ENCODE measurements around the gene TFG. TPM values are rescaled to one million over a fixed set of nuclear protein-coding genes. Genes with fewer than 3 reads are reported as not detected.

The TFG gene
- total RNA-seq, 1 donor from 2014 or later, result 93.0 TPM

DNA sequence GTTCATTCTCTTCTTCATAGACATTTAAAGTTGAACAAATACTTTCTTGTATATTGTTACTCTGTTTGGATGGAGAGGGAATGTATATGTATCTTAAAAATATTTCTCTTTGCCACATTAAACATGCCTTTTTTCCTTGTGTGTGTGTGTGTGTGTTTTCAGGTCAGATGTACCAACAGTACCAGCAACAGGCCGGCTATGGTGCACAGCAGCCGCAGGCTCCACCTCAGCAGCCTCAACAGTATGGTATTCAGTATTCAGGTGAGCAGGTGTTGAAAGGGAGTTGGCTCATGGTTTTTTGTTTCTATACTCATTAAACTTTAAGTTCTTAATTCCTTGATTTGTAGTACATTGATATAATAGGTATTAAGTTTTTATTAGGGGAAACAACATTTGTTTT is 35.4 kb downstream of the TFG start:
- DNase-seq (ENCODE audit: low spot score), result no peak
- intact Hi-C loops (cut with DNase I), result no loop called here

DNA sequence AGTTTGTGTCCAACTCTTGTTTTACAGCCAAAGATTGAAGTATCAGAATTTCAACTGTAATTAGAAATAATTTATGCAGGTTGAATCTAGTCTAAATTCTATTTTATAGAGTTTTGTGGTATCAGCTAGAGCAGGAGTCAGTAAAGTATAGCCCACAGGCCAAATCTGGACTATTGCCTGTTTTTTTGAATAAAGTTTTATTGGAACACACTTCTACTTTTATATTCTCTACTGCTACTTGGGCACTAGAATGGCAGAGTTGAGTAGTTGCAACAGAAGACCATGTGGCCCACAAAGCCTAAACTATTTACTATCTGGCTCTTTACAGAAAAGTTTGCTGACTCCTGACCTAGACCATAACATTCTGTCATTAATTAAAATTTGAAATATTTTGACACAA is 36.3 kb downstream of the TFG start:
- intact Hi-C loops (cut with DNase I), result no loop called here

DNA sequence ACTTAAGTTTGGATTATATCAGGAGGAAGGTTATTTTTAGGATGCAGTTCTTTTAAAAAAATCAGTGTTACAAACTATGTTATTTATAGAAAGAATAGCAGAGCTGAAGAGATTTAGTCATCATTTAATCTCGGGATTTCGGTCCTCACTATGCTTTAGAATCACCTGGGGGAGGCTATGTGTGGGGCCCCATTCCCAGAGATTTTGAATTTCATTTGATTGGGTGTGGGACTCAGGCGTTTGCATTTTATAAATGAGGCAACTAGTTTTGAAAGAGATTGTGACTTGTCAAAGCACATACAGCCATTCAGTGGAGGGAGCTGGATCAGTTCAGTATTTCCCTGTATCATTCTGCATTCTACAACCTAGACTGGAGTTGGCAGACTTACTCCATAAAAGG is 36.8 kb downstream of the TFG start:
- no peak for DNase-seq (ENCODE audit: low spot score)
- intact Hi-C loops (cut with DNase I), result no loop called here

More for the DNA sequence above, 36.3 kb downstream of the TFG start:
- no peak for DNase-seq (ENCODE audit: low spot score)

DNA sequence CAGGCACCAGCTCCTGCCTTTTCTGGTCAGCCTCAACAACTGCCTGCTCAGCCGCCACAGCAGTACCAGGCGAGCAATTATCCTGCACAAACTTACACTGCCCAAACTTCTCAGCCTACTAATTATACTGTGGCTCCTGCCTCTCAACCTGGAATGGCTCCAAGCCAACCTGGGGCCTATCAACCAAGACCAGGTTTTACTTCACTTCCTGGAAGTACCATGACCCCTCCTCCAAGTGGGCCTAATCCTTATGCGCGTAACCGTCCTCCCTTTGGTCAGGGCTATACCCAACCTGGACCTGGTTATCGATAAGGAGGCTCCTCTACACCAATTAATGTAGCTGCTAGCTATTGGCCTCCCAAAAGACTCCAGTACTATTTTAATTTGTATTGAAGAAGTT is 38.9 kb downstream of the TFG start:
- no peak for DNase-seq (ENCODE audit: low spot score)
- intact Hi-C loops (cut with DNase I), result no loop called here

DNA sequence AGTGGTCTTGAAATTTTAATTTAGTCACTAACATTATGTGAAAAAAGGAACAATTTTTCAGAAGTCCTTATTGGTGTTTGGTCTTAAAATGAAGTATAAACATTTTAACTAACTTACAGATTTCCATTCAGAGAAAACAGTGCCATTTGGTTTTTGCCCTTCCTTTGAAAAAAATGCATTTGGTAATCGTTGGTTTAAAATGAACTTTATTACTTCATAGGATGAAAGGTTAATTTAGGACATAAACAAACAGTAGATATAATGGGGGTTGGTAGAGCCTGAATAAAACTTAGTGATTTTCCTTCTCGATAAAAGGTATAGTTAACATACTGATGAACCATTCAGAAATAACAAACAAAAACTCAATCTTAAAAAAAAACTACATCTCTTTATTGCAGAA is 39.7 kb downstream of the TFG start:
- intact Hi-C loops (cut with DNase I), result no loop called here
- DNase-seq (ENCODE audit: low spot score), result no peak

DNA sequence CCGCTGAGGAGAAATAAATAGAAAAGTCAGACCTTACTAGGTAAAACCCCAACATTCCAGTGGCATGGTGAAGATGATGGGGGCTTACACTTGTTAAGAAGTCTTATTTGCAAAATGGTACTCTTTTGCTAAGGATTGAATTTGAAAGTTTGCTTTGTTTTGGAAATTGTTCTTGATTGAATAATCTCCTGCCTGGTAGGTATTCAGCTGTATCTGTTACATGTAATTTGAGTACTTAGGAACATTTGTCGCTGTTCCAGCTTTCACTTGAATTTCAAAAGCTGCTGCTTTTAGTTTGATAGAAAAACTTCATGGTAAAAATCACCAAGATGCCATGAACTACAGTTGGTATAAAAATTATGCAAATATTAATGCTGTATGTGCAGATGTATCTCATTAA is 44.6 kb downstream of the TFG start:
- intact Hi-C loops (cut with DNase I), result no loop called here
- DNase-seq (ENCODE audit: low spot score), result no peak

DNA sequence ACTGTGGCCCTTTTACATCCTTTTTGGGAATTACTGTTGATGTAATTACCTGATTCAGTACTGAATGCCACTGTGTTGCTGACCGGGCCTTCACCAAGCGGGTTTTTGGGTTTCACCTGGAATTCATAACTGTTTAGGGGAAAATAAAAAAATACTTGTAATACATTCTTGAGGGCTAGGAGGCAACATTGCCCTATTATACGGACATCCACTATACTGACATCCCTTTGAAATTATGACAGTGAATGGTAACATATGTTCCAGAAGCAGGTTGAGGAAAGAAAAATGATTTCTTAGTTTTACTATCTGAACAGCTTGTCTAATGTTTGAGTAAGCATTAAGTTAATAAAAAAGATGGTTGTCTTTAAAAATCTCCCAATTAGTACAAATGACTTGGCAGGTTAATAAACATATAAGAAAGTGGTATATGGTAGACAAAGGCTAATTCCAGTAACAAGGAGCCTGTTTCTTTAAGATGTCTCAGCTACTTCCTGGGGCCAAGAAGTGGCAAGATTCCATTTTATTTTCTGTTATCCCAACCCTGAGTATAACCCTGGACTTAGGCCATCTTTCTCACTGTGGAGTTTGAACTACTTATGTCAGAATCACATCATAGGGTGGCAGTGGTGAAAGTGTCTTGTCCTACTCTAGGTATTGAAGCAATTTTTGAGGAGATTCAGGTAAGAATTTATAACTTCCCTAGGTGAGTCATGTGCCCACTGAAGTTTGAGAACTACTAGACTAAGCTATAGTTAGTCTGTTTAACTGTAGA is 45.5 kb downstream of the TFG start:
- intact Hi-C loops (cut with DNase I), result no loop called here

DNA sequence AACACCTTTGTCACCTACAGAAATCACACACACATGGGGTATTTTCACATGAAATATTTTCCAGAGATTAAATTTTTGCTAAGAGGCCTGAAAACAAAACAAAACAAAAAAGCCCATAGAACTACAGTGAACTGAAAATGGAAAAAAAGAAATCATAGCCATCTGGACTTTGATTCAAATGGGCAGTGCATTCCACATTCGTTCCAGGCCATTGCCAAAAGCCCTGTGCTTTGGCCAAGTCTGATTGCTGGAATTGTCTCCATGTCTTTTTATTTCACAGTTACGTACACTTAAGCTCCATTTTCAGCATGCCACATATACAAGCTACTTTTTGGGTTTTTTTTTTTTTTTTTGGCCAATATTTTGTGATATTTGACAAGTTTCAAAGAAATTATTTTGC is 47.1 kb downstream of the TFG start:
- no peak for DNase-seq (ENCODE audit: low spot score)
- intact Hi-C loops (cut with DNase I), result no loop called here

More for the DNA sequence above, 45.5 kb downstream of the TFG start:
- no peak for DNase-seq (ENCODE audit: low spot score)

DNA sequence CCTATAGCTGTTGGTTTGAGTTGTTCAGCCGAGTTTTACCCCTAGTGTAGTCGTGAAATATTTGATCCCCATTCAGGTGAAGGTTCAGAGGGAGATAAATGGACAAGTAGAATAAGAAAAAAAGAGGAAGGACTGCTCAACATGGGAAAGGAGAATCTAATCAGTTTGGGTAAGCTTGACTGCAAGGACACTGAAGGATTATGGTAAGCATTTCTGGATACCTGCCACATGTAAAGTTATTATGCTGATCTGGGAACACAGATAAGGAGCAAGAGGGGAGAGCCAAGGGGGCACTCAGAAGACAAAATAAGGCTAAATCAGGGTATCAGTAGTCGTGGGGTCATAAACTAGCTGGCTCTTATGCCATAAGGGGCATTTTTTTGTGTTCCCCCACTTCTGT is 49.9 kb downstream of the TFG start:
- no peak for DNase-seq (ENCODE audit: low spot score)
- intact Hi-C loops (cut with DNase I), result no loop called here

DNA sequence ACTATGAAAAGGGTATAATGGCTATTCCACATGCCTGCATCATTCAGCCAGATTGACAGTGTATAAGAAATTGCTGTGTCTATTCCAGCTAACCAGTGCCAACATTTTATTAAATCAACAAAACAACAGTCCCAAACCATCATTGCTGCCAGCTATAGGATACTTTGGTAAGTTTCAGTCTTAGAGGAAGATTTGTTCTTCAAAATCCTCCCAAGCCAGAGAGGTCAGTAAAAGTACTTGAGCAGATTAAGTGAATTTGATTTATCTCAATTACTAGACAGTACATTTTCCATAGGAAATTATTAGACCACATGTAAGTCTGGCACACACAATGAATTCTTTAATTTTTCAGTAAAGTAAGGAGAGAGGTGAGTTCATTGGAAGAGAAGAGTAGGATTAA is 50.7 kb downstream of the TFG start:
- intact Hi-C loops (cut with DNase I), result no loop called here
- DNase-seq (ENCODE audit: low spot score), result no peak

DNA sequence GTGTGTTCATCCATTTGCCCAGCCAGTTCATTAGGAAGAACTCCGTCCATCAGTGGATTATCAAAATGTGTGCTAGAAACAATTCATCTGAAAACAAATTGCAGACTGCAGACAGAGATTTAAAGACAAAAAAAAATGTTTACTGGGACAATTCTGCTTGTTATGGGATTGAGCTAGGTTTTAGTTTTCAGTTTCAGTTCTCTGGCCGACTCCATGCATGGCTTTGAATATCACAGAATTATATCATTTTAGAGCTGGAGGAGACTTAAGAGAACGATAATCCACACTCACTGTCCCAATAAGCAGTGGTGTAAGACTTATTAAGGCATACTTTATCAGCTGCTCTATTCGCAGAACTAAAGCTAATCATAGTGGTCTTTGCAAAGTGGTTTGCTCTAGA is 51.1 kb downstream of the TFG start:
- DNase-seq (ENCODE audit: low spot score), result no peak
- intact Hi-C loops (cut with DNase I), result no loop called here

DNA sequence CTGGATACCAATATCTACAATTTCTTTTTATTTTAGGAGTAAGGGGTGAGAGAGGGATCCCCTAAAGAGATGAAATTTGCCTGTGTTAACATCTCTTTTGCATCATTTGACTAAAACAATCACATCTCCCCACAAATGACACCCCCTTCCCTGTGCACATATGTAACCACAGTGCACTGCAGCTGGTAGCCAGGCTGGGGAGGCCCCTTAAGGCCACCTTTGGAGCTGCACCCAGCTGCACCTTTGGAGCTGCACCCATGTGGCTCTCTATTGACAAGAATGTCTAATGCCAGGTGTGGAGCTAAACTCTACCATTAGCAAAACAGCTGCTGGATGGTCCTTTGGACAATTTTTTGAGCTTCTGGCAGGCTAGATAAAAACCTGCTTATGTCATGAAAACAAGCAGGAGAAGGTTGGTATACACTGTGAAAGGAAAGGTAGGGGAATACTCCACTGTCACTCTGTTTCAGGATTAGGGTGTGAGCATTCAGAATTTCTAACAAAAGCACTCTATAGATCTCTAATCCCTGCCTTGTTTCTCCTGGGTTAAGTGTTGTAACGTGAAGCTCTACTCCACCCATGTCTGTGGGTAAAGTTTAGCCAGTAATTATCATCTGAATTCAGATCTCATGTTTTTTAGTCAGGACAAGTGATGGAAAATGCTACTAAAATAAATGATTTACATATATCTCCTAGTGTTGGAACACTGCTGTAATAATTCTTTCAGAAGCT is 52.1 kb downstream of the TFG start:
- intact Hi-C loops (cut with DNase I), result no loop called here
- DNase-seq (ENCODE audit: low spot score), result no peak

DNA sequence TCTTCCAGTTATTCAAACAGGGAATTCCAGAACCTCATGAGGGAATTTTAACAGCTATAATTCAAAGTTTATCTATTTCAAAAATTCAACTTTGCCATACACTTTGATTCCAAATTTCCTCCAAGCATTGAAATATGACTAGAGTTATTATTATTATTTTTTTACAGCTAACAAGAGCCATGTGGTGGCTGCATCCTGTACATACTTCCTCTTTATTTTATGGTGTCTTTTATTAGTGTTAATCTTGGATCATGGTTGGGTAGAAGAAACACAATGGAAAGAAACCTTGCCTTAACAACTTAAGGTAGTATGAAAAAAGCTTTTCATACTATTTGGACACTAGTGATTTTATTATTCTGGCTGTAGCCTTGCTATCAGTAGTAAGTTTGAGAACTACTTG is 52.7 kb downstream of the TFG start:
- no peak for DNase-seq (ENCODE audit: low spot score)
- intact Hi-C loops (cut with DNase I), result no loop called here

DNA sequence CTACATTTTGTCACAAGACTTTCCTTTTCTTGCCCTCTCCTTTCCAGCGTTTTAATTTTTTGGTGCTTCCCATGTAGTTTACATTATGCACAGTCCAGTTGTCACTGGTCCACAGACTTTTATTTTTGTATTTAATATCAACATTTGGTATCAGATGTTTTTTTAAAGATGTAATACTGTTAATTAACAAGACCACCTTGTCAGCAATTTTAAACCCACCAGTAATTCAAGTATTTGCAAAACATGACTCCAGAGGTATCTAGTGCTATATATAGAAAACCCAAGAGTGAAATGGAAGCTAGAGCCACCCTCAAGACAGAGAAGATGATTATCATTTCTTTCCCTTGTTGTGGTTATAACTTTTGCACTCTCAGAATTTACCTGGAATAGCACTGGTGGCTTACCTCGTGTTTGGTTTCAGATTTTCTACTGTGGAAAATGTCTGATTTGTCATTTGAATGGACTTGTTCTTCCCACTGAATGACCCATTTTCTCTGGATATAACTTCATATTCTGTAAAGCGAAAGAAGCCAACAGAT is 56.2 kb downstream of the TFG start:
- intact Hi-C loops (cut with DNase I), result no loop called here
- no peak for DNase-seq (ENCODE audit: low spot score)

DNA sequence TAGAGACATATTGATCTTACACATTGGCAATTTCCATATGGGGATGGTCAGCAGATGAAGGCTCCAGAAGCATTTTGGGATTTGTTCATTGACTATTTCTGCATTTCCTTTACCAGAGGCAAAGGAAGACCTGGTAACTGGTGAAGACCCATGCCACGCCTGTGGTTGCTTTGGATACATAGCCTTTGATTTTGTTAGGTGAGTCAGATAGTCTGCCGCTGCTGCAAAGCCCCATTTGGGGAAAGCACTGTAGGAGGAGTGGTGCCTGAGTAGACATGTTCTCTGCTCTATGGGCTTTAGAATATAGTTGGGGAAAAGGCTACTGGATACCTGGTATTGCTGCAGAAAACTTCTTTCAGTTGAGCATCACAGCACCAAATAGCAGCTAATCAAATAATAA is 56.8 kb downstream of the TFG start:
- no peak for DNase-seq (ENCODE audit: low spot score)
- intact Hi-C loops (cut with DNase I), result no loop called here

DNA sequence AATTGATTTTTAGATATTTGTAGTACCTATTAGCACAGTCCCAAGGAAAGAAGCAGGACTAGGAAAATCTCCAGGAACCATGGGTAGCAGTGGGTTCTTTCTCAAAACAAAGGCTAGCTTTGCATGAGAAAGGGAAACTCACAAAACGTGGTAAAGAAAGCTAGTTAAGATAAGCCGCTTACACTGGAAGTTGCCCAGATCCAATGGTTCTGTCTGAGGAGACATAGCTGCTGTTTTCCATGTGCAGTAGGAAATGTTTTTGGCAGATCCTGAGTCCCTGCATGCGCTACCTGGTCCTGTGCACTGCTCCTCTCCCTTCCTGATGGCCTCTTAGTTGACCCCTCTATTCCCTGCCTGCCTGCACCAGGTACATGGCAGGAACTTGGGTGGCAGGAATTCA is 60.4 kb downstream of the TFG start:
- no peak for DNase-seq (ENCODE audit: low spot score)
- intact Hi-C loops (cut with DNase I), result no loop called here

DNA sequence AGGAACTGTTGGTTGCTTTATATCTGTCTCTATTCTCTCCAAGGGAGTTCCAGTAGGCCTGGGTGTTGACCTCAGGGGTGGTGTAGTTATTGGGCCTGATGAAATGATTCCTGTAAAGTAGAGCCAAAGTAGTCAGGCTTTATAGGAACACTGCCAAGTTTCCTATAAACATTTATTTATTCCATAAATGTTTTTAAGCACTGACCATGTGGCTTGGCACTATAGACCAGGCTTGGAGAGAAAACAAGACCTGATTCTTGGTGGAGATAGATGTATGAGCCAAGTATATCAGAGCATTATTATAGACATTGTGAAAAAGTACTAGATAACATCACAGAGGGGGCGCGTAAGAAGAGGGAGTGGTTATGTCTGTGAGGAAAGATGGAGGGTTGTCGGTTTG is 65.9 kb downstream of the TFG start:
- no peak for DNase-seq (ENCODE audit: low spot score)
- intact Hi-C loops (cut with DNase I), result no loop called here

DNA sequence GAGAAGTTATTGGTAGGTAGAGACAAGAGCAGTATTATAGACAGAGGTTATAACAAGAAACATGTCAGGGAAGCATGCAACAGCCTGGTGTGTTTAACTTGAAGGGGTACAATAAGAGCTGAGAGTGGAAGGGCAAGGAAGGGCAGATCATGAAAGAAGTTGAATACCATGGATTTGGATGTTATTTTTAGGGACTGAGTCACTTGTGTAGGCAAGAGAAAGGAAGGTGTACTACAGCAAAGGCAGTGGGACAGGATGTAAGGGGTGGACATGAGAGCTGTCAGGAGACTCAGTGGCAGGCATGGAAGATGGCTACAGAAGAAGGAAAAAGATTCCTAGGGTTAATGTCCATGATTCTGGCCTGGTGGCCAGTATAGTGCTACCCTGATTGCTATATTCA is 66.4 kb downstream of the TFG start:
- DNase-seq (ENCODE audit: low spot score), result no peak
- intact Hi-C loops (cut with DNase I), result no loop called here

DNA sequence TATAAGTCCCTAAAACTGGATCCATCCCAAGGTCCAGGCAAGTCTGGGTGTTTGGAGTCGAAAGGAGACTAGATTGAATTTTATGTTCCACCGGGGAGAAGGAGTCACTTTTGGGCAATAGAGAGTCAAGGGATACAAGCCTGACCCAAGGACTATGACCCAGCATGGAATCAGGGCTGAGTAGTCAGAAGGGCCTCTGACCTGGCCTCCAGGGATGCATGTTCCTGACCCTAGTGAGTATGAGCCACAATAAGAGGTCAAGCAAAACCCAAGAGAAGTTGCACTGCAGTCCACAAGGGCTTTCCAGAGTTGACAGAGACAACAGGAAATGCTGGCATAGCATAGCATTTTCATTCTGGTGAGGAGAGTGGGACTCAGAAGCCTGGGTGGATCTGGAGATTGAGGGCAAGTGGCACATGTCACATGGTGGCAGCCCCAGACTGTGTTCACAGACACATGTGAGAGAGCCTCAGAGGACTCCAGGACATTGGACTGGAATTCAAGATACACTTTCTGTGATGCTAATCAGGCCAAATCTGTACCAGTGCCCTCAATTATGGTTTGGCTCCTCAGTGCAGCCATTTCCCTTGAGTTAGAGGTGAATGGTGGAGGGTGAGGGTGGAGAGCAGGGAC is 66.9 kb downstream of the TFG start:
- DNase-seq (ENCODE audit: low spot score), result no peak
- intact Hi-C loops (cut with DNase I), result no loop called here

DNA sequence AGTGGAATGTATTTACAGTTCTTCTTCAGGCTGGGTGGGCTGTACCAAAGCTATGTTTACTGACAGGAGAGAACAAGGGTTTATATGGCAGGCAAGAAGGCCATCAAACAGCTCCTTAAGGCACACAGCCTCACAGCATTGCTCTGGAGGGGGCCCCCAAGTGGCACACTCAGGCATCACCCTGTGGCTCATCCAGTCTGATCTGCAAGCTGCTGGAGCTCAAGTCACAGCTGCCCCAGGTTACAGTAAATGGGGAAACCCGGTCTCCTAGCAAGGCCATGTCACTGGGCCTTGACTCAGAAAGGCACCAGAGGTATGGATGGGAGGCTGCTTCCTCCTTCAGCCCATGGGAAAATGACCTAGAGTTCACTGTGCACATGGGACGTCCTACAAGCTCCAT is 67.5 kb downstream of the TFG start:
- intact Hi-C loops (cut with DNase I), result no loop called here
- DNase-seq (ENCODE audit: low spot score), result no peak

DNA sequence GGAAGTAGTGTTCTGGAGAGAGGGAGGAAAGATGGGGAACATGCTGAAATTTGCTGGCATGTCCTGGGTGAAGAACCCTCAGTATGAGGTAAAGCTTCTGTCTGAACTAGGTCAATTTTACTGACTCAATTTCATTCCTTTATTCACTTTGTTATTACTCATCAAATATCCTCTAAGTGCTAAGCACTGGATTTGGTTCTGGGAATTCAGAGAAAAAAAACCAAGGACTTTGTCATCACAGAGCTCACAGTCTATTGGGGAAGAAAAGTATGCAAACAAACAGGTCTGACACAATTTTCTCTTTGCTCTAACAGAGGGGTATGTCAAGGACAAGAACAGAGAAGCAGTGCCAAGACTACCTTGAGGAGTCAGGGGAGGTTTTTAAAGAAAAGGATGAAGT is 68.0 kb downstream of the TFG start:
- intact Hi-C loops (cut with DNase I), result no loop called here
- no peak for DNase-seq (ENCODE audit: low spot score)

Data from cardiac septum (tissue), 1 donor.